Measurements from ENCODE around the gene FAM149A.

FAM149A gene

GRCh38 chr4:186202490-186203140, 98.1 kb downstream of the FAM149A start:
- no peak for DNase-seq (ENCODE audit: low spot score)

- no peak for DNase-seq (ENCODE audit: low spot score)
These were observed 98.9 kb downstream of the FAM149A start for GRCh38 chr4:186203406-186203805.

DNA sequence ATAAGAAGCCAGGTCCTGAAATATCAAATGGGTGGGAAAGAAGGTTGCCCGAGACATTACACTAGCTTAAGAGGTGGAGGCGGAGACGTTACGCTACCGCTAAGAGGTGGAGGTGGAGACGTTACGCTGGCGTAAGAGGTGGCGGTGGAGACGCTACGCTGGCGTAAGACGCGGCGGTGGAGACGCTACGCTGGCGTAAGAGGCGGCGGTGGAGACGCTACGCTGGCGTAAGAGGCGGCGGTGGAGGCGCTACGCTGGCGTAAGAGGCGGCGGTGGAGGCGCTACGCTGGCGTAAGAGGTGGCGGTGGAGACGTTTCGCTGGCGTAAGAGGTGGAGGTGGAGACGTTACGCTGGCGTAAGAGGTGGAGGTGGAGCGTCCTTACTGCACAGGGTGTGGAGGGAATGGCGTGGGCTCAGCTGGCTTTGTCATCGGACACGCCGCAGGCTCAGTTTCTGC, 99.6 kb downstream of the FAM149A start:
- DNase-seq (ENCODE audit: low spot score), result no peak

- no peak for DNase-seq (ENCODE audit: low spot score)
These were observed 100.2 kb downstream of the FAM149A start for GRCh38 chr4:186204686-186205085.

- no peak for DNase-seq (ENCODE audit: low spot score)
These were observed 100.7 kb downstream of the FAM149A start for GRCh38 chr4:186205156-186205555.

DNA sequence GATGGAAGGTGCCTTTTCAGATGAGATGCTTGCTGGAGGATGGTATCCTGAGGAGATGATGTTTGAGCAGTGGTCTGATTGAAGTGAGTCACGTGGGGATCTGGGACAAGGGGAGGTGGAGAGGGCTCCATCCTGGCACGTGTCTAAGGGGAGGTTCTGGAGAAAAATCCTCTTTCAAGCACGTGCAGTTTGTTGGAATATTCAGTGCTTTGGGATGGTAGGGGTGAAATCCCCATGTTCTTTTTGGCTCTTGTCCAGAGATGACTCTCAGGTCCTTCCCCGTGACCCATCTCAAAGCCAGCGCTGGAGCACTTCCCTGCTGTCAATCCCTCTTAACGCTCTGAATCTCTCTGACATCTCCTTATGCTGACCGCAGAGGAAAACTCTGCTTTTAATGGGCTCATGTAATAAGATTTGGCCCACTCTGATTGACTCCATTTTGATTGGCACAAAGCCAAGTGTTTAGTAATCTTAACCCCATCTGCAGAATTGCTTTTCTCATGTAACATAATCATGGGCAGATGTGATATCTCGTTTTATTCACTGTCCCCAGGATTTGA, 112.0 kb downstream of the FAM149A start:
- no peak for DNase-seq (ENCODE audit: low spot score)

GRCh38 chr4:186217733-186218293, 113.3 kb downstream of the FAM149A start:
- DNase-seq (ENCODE audit: low spot score), result no peak

GRCh38 chr4:186221624-186222023, 117.1 kb downstream of the FAM149A start:
- DNase-seq (ENCODE audit: low spot score), result no peak
